ENCODE data around the gene PACSIN1. TPM values are rescaled to one million over a fixed set of nuclear protein-coding genes. Genes with fewer than 3 reads are reported as not detected.

The PACSIN1 gene
- total RNA-seq, 1 donor from 2014 or later, result not detected

- DNase-seq (ENCODE audit: low spot score), result no peak
- Mint-ChIP-seq H3K4me3 (ENCODE audit: low read depth) (no peak overlapping the region), H3K36me3 (ENCODE audit: low read depth) (no peaks in the 10 kb centered on the region), H3K4me1 (ENCODE audit: low read depth) (no peaks in the 10 kb centered on the region), H3K27me3 (ENCODE audit: low read depth) (peaks cover 5% of the 10 kb centered on the region), H3K9me3 (peaks cover 5% of the 10 kb centered on the region), H3K27ac (no peak overlapping the region)
- intact Hi-C loops (cut with micrococcal nuclease), result no loop called here
These were observed 30.3 kb downstream of the PACSIN1 start for GRCh38 chr6:34496103-34496685.

GRCh38 chr6:34497411-34497810, 31.5 kb downstream of the PACSIN1 start:
- peaks cover 5% of the 10 kb centered on the region for H3K27me3 Mint-ChIP-seq (ENCODE audit: low read depth)
- no peak for DNase-seq (ENCODE audit: low spot score)
- H3K4me3 Mint-ChIP-seq (ENCODE audit: low read depth), result no peak overlapping the region
- intact Hi-C loops (cut with micrococcal nuclease), result no loop called here
- H3K9me3 Mint-ChIP-seq, result peaks cover 5% of the 10 kb centered on the region
- H3K27ac Mint-ChIP-seq, result no peak overlapping the region
- H3K36me3 Mint-ChIP-seq (ENCODE audit: low read depth), result no peaks in the 10 kb centered on the region
- no peaks in the 10 kb centered on the region for H3K4me1 Mint-ChIP-seq (ENCODE audit: low read depth)

GRCh38 chr6:34506718-34507117, 40.8 kb downstream of the PACSIN1 start:
- intact Hi-C loops (cut with micrococcal nuclease), result no loop called here
- DNase-seq (ENCODE audit: low spot score), result no peak
- no peaks in the 10 kb centered on the region for H3K36me3 Mint-ChIP-seq (ENCODE audit: low read depth)
- peaks cover 7% of the 10 kb centered on the region for H3K27me3 Mint-ChIP-seq (ENCODE audit: low read depth)
- H3K4me3 Mint-ChIP-seq (ENCODE audit: low read depth), result no peak overlapping the region
- H3K9me3 Mint-ChIP-seq, result peaks cover 8% of the 10 kb centered on the region
- no peak overlapping the region for H3K27ac Mint-ChIP-seq
- H3K4me1 Mint-ChIP-seq (ENCODE audit: low read depth), result no peaks in the 10 kb centered on the region

DNA sequence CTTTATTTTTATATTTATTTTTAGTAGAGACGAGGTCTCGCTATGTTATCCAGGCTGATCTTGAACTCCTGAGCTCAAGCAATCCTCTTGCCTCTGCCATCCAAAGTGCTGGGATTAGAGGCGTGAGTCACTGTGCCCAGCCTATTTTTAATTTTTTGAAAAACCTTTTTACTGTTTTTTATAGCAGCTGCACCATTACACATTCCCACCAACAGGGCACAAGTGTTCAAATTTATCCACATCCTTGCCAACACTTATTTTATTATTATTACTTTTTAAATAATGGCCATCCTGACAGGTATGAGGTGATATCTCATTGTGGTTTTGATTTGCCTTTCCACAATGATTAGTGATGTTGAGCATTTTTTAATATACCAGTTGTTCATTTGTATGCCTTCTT, 42.5 kb downstream of the PACSIN1 start:
- Mint-ChIP-seq H3K36me3 (ENCODE audit: low read depth) (no peaks in the 10 kb centered on the region), H3K4me1 (ENCODE audit: low read depth) (no peaks in the 10 kb centered on the region), H3K27ac (no peak overlapping the region), H3K9me3 (peaks cover 8% of the 10 kb centered on the region), H3K4me3 (ENCODE audit: low read depth) (no peak overlapping the region), H3K27me3 (ENCODE audit: low read depth) (peaks cover 9% of the 10 kb centered on the region)
- intact Hi-C loops (cut with micrococcal nuclease), result no loop called here
- no peak for DNase-seq (ENCODE audit: low spot score)

GRCh38 chr6:34509782-34510181, 43.9 kb downstream of the PACSIN1 start:
- no peak overlapping the region for H3K4me3 Mint-ChIP-seq (ENCODE audit: low read depth)
- H3K27me3 Mint-ChIP-seq (ENCODE audit: low read depth), result peaks cover 14% of the 10 kb centered on the region
- intact Hi-C loops (cut with micrococcal nuclease), result no loop called here
- H3K4me1 Mint-ChIP-seq (ENCODE audit: low read depth), result no peaks in the 10 kb centered on the region
- no peaks in the 10 kb centered on the region for H3K36me3 Mint-ChIP-seq (ENCODE audit: low read depth)
- H3K27ac Mint-ChIP-seq, result no peak overlapping the region
- peaks cover 8% of the 10 kb centered on the region for H3K9me3 Mint-ChIP-seq
- no peak for DNase-seq (ENCODE audit: low spot score)

DNA sequence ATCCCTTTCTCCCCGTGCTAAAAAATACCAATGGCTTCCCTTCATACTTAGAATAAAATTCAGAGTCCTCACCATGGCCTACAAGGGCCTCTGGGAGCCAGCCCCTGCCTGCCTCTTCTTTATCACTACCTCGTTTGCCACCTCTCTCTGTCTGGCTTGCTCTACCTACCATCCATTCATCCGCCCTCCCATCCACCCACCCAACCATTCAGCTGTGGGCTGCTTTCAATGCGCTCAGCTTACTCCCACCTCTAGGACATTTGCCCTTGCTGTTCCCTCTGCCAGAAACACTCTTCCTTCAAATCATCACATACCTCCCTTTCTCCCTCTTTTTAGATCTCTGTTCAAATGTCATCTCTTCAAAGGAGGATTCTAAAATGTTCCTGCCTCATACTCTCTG, 44.4 kb downstream of the PACSIN1 start:
- intact Hi-C loops (cut with micrococcal nuclease), result no loop called here
- H3K9me3 Mint-ChIP-seq, result peaks cover 8% of the 10 kb centered on the region
- no peak for DNase-seq (ENCODE audit: low spot score)
- peaks cover 14% of the 10 kb centered on the region for H3K27me3 Mint-ChIP-seq (ENCODE audit: low read depth)
- no peak overlapping the region for H3K27ac Mint-ChIP-seq
- H3K4me1 Mint-ChIP-seq (ENCODE audit: low read depth), result no peaks in the 10 kb centered on the region
- H3K36me3 Mint-ChIP-seq (ENCODE audit: low read depth), result no peaks in the 10 kb centered on the region
- no peak overlapping the region for H3K4me3 Mint-ChIP-seq (ENCODE audit: low read depth)

GRCh38 chr6:34511214-34511914, 45.5 kb downstream of the PACSIN1 start:
- no peak overlapping the region for H3K4me3 Mint-ChIP-seq (ENCODE audit: low read depth)
- H3K27me3 Mint-ChIP-seq (ENCODE audit: low read depth), result peaks cover 14% of the 10 kb centered on the region
- no peak for DNase-seq (ENCODE audit: low spot score)
- intact Hi-C loops (cut with micrococcal nuclease), result no loop called here
- no peaks in the 10 kb centered on the region for H3K4me1 Mint-ChIP-seq (ENCODE audit: low read depth)
- H3K9me3 Mint-ChIP-seq, result peaks cover 8% of the 10 kb centered on the region
- H3K27ac Mint-ChIP-seq, result no peak overlapping the region
- H3K36me3 Mint-ChIP-seq (ENCODE audit: low read depth), result no peaks in the 10 kb centered on the region

GRCh38 chr6:34511915-34512737, 46.2 kb downstream of the PACSIN1 start:
- no peak for DNase-seq (ENCODE audit: low spot score)
- Mint-ChIP-seq H3K36me3 (ENCODE audit: low read depth) (no peaks in the 10 kb centered on the region), H3K4me1 (ENCODE audit: low read depth) (no peaks in the 10 kb centered on the region), H3K4me3 (ENCODE audit: low read depth) (no peak overlapping the region), H3K27ac (no peak overlapping the region), H3K27me3 (ENCODE audit: low read depth) (peaks cover 14% of the 10 kb centered on the region), H3K9me3 (peaks cover 8% of the 10 kb centered on the region)
- intact Hi-C loops (cut with micrococcal nuclease), result no loop called here

GRCh38 chr6:34512738-34513115, 46.9 kb downstream of the PACSIN1 start:
- intact Hi-C loops (cut with micrococcal nuclease), result no loop called here
- H3K4me1 Mint-ChIP-seq (ENCODE audit: low read depth), result no peaks in the 10 kb centered on the region
- no peak for DNase-seq (ENCODE audit: low spot score)
- no peak overlapping the region for H3K4me3 Mint-ChIP-seq (ENCODE audit: low read depth)
- H3K27ac Mint-ChIP-seq, result no peak overlapping the region
- no peaks in the 10 kb centered on the region for H3K36me3 Mint-ChIP-seq (ENCODE audit: low read depth)
- H3K27me3 Mint-ChIP-seq (ENCODE audit: low read depth), result peaks cover 8% of the 10 kb centered on the region
- peaks cover 8% of the 10 kb centered on the region for H3K9me3 Mint-ChIP-seq

- Mint-ChIP-seq H3K4me3 (ENCODE audit: low read depth) (no peak overlapping the region), H3K27me3 (ENCODE audit: low read depth) (peaks cover 6% of the 10 kb centered on the region), H3K27ac (no peak overlapping the region), H3K36me3 (ENCODE audit: low read depth) (no peaks in the 10 kb centered on the region), H3K9me3 (peaks cover 8% of the 10 kb centered on the region), H3K4me1 (ENCODE audit: low read depth) (no peaks in the 10 kb centered on the region)
- DNase-seq (ENCODE audit: low spot score), result no peak
- intact Hi-C loops (cut with micrococcal nuclease), result no loop called here
These were observed 47.8 kb downstream of the PACSIN1 start for GRCh38 chr6:34513646-34514045.

DNA sequence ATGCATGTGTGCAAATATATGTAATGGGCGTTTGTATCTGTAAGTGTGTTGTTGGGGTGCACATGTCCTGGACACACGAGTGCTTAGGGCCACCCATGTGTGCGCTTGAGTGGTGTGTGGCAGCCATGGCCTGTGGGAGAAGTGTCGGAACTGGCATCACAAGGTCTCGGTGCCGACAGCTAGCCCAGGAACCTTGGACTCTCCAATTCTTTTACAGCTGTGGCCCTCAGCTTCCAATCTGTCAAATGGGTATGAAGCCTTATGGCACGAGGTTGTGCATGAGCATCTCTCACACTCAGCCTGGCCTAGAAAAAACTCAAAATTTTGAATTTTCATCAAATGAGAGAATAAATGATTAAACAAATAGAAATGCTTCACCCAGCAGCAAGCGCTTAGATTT, 48.2 kb downstream of the PACSIN1 start:
- Mint-ChIP-seq H3K9me3 (peaks cover 8% of the 10 kb centered on the region), H3K27ac (no peak overlapping the region), H3K27me3 (ENCODE audit: low read depth) (peaks cover 6% of the 10 kb centered on the region), H3K36me3 (ENCODE audit: low read depth) (no peaks in the 10 kb centered on the region), H3K4me3 (ENCODE audit: low read depth) (no peak overlapping the region), H3K4me1 (ENCODE audit: low read depth) (no peaks in the 10 kb centered on the region)
- DNase-seq (ENCODE audit: low spot score), result no peak
- intact Hi-C loops (cut with micrococcal nuclease), result no loop called here

DNA sequence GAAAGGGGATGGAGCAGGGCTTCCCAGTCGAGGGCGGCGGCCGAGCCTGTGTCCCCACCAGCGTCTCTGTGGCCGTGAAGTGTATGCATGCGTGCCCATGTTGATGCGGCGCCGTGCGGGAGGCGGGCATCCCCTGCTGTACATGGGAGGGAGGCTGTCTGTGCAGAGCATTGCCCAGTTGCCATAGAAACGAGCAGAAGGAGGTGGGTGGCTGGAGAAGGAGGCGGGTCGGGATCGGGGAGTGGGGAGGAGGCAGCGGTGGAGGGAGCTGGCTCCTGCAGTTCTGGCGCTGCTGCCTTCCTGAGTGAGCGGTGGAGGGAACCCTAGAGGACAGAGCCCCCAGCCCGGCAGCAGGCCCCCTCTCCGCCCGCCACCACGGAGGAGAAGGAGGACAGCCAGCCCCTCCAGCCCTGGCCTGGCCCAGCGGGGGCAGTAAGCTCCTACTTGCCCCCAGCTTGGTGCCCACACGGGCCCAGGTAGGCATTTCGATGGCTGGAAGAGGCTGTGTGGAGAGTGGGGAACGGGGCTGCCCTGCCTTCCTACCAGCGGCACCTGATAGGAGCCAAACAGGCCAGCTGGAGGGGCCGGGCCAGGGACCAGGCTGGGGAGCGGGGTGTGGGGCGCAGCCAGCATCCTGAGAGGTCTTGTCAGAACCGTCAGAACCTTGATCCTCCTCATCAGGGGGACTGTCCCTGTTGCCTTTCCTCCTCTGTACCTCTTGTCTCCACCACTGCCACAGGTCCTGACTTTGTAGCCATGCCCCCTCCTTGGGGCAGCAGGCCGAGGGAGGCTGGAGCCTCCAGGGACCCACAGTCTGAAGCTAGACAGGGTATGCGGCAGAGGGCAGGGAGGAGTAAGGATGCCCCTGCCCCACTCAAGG, 49.0 kb downstream of the PACSIN1 start:
- intact Hi-C loops (cut with micrococcal nuclease), result no loop called here
- no peak for DNase-seq (ENCODE audit: low spot score)
- no peak overlapping the region for H3K4me3 Mint-ChIP-seq (ENCODE audit: low read depth)
- H3K27ac Mint-ChIP-seq, result no peak overlapping the region
- peaks cover 6% of the 10 kb centered on the region for H3K27me3 Mint-ChIP-seq (ENCODE audit: low read depth)
- no peaks in the 10 kb centered on the region for H3K4me1 Mint-ChIP-seq (ENCODE audit: low read depth)
- H3K36me3 Mint-ChIP-seq (ENCODE audit: low read depth), result no peaks in the 10 kb centered on the region
- H3K9me3 Mint-ChIP-seq, result peaks cover 8% of the 10 kb centered on the region
